NOMO-1 treated with DMSO at 0.1 percent for 48 hours (cell line): ENCODE data around the gene ZBTB2.
A peak's percentile ranks its signal among the peaks of the same experiment; 100 is the strongest.
"Not testable (repeated sequence)": the region's sequence is repeated elsewhere in the genome, so short reads cannot be mapped to it uniquely, and the experiment has no call there.

Experiments used
- DNase-seq: peaks from one replicate; lab custom pipeline; 2025; ENCODE audit not compliant: unreplicated experiment; lab: John Stamatoyannopoulos, UW

Gene ZBTB2

DNA sequence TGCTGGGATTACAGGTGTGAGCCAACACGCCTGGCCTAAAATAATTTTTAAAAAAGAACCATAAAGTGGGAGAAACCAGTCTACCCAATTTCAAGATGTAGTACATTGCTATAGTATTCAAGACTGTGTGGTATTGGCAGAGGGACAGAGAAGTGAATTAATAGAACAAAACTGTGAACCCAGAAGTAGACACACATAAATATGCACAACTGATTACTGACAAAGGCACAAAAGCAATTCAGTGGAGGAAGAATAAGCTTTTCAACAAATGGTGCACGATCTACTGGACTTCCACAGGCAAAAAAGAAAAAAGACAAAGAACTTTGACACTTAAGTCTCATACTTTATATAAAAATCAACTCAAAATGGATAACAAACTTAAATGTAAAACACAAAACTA lies 15.5 kb downstream of the ZBTB2 start:
- DNase-seq: no peak

DNA sequence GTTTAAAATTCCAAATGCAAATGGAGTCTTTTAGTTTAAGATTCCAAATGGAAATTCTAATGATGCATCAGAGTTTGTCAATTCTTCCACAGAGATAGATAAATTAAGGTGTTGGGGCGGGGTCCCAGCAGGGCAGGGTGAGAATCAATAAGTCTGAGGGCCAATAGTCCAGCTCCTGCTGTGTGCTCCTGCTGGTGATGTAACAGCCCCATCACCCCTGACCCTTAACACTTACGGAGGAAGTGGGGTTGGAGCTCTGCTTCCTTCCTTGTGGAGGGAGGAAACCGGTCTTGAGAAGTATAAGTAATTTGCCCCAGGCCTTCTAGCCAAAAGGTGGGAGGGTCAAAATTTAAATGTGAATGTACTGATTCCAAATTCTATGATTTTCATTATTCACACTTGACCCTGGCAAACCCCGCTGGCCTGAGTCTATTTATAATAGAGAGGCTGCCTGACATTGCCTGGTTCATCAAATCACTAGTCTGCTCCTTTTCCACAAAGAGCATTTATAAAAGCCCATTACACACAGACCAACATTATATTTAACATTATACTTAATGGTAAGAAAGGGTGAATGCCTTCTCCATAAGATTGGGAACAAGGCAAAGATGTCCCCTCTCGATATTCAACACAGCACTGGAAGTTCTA lies 17.2 kb downstream of the ZBTB2 start:
- peak; percentile 23 for DNase-seq

DNA sequence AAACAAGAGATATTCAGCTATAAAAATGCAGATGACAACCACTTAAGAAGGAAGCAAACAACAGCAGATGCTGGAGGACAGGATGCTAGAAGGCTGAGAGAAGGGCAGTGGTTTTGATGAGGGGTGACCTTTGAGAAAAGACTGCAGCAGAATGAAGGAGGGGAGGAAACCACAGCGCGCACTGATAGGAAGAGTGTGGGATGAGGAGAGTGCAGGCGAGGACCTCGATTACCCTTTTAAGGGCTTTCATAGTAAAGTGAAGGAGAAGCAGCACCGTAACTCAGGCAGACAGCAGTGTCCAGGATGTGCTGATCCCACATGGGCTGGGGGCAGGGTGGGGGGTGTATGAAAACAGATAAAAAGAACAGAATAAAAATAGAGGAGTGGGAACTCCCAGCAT lies 19.2 kb downstream of the ZBTB2 start:
- no peak for DNase-seq

DNA sequence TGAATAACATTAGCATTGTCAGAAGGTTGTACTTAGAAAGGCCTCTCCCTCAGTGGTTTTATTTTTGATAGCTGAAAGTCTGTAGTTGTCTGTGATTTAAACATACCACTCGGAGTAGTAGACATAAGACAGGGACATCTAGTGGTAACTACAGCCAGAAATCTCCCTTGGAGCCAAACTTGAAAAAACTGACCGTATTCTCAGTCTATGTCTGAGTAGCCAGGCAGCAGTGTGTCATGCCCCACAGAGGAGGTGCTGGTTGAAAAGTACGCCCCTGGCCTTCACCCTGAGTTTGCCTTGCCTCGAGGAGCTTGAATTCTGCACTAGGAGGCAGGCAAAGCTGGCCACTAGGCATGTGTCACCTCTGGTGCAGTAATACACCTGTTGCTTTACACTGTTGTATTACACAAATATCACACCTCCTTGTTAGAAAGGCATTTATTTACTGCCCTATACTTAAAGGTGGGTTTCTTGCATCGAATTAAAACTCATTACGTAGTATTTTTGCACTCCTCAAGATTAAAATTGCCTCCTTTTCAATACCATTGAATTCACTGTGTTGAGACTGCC lies 20.8 kb downstream of the ZBTB2 start:
- DNase-seq: no peak

DNA sequence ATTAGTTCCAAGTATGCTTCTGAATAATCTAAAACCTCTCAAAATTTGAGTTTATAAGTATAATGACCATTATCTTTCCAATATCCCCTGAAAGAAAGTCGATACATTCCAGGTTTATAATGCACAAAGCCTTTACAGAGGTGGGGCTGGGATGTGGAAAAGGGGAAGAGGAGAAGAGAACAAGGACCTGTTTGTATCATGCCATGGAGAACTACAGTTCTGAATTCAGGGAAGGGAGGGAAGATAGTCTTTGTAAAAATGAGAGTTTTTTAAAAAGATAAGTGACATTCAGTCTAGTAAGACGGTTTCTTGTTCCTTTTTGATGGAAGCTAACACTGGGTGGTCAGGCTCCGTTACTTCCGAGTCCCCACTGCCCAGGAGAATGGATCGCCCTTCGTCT lies 26.1 kb downstream of the ZBTB2 start:
- DNase-seq: no peak

DNA sequence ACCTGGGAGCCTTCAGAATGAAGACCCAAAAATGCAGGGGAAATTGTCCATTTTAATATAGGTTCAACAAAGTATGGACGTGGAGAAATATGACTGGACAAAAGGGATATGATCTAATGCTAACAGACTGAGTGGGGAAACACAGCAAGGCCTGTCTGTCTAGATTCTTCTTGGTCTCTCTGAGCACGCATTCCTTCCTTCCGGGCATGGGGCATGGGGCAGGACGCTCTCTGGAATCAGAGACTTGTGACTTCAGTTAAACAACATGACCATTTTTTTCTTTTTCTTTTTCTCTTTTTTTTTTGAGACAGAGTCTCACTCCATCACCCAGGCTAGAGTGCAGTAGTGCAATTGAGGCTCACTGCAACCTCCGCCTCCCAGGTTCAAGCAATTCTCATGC lies 31.9 kb downstream of the ZBTB2 start:
- no peak for DNase-seq

DNA sequence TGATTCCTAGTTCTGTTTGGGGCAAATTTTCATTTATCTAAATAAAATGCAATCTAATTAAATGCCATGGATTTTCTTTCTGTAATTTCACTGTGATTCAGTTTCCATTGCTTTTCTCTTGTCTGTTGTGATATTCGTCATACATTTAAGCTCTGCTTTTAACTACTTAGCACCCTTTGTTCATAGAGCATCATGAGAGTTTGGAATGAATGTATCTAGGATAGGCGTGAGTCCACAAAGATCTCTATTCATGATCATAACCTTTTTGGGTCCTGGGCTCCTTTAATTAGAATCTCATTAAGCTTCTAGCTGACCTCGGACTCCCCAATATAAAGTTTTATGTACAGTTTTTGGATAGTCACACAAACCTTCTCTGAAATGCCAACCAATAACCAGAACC lies 32.9 kb downstream of the ZBTB2 start:
- DNase-seq: no peak

DNA sequence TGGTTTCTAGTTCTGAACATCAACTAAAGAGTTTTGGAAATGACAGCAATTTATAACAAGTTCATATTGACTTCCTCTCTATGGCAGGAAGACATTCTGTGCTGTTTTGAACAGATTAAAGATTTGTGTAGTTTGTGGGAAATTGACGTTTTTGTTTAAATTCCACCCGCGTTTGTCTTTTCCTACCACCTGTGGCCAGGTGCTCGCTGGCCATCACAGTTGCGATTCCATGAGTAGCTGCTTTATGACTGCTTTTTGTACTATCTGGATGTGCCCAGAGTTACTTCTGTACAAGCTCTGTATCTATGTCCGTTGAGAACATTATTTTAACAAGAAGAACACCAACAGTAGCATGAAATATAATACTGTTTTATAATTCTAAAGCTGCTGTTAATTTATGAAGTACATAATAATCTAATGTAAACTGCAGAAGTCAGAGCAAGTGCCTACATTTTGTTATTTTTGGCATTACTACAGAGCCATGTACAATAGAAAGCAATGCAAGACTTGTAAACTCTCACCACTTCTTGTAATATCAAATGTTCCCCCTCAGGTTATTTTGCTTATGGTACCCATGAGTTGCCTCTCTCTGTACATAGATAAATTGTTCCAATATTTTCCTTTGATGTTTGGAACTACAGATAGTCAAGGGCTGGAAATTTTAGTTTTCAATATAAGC lies 33.5 kb downstream of the ZBTB2 start:
- DNase-seq: no peak

DNA sequence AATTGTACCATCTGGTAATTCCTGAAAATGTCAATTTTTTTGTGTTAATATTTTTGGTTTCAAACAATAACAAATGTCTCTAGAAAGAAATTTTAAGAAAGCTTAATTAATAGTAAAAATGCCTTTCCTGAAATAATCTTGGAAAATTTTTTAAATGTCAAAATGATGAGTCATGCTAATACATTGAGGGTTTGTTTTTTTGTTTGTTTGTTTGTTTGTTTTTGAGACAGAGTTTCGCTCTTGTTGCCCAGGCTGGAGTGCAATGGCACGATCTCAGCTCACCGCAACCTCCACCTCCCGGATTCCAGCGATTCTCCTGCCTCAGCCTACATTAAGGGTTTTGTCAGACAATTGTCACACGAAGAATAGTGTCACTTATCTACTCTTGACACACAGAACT lies 34.4 kb downstream of the ZBTB2 start:
- DNase-seq: not testable (repeated sequence)

DNA sequence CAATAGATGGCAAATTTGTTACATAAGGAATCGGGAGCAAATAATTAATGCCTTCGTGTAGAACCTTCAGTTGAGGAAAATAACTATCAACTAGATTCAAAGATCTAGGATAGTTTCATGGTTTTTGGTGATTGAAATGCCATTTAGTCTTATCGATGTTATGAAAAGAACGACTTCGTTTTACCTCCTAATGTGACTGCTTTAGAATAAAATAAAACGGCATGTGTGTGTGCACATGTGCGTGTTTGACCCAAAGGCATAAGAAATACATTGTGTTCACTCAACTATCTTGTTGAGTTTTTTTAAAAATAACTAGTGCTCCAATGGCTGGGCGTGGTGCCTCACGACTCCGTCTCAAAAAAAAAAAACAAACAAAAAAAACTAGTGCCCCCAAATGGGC lies 37.6 kb downstream of the ZBTB2 start:
- no peak for DNase-seq

DNA sequence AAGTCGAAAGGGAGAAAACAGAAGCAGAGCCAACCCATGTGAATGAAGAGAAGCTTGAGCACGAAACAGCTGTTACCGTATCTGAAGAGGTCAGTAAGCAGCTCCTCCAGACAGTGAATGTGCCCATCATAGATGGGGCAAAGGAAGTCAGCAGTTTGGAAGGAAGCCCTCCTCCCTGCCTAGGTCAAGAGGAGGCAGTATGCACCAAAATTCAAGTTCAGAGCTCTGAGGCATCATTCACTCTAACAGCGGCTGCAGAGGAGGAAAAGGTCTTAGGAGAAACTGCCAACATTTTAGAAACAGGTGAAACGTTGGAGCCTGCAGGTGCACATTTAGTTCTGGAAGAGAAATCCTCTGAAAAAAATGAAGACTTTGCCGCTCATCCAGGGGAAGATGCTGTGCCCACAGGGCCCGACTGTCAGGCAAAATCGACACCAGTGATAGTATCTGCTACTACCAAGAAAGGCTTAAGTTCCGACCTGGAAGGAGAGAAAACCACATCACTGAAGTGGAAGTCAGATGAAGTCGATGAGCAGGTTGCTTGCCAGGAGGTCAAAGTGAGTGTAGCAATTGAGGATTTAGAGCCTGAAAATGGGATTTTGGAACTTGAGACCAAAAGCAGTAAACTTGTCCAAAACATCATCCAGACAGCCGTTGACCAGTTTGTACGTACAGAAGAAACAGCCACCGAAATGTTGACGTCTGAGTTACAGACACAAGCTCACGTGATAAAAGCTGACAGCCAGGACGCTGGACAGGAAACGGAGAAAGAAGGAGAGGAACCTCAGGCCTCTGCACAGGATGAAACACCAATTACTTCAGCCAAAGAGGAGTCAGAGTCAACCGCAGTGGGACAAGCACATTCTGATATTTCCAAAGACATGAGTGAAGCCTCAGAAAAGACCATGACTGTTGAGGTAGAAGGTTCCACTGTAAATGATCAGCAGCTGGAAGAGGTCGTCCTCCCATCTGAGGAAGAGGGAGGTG lies 38.7 kb downstream of the ZBTB2 start:
- DNase-seq: peak; percentile 53

DNA sequence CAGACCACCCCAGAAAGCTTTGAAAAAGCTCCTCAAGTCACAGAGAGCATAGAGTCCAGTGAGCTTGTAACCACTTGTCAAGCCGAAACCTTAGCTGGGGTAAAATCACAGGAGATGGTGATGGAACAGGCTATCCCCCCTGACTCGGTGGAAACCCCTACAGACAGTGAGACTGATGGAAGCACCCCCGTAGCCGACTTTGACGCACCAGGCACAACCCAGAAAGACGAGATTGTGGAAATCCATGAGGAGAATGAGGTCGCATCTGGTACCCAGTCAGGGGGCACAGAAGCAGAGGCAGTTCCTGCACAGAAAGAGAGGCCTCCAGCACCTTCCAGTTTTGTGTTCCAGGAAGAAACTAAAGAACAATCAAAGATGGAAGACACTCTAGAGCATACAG lies 39.6 kb downstream of the ZBTB2 start:
- DNase-seq: no peak

DNA sequence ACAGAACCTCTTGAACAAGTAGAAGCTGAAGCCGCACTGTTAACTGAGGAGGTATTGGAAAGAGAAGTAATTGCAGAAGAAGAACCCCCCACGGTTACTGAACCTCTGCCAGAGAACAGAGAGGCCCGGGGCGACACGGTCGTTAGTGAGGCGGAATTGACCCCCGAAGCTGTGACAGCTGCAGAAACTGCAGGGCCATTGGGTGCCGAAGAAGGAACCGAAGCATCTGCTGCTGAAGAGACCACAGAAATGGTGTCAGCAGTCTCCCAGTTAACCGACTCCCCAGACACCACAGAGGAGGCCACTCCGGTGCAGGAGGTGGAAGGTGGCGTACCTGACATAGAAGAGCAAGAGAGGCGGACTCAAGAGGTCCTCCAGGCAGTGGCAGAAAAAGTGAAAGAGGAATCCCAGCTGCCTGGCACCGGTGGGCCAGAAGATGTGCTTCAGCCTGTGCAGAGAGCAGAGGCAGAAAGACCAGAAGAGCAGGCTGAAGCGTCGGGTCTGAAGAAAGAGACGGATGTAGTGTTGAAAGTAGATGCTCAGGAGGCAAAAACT lies 40.1 kb downstream of the ZBTB2 start:
- no peak for DNase-seq

DNA sequence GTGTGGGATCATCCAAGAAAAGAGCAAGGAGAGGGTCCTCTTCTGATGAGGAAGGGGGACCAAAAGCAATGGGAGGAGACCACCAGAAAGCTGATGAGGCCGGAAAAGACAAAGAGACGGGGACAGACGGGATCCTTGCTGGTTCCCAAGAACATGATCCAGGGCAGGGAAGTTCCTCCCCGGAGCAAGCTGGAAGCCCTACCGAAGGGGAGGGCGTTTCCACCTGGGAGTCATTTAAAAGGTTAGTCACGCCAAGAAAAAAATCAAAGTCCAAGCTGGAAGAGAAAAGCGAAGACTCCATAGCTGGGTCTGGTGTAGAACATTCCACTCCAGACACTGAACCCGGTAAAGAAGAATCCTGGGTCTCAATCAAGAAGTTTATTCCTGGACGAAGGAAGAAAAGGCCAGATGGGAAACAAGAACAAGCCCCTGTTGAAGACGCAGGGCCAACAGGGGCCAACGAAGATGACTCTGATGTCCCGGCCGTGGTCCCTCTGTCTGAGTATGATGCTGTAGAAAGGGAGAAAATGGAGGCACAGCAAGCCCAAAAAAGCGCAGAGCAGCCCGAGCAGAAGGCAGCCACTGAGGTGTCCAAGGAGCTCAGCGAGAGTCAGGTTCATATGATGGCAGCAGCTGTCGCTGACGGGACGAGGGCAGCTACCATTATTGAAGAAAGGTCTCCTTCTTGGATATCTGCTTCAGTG lies 40.8 kb downstream of the ZBTB2 start:
- DNase-seq: no peak

DNA sequence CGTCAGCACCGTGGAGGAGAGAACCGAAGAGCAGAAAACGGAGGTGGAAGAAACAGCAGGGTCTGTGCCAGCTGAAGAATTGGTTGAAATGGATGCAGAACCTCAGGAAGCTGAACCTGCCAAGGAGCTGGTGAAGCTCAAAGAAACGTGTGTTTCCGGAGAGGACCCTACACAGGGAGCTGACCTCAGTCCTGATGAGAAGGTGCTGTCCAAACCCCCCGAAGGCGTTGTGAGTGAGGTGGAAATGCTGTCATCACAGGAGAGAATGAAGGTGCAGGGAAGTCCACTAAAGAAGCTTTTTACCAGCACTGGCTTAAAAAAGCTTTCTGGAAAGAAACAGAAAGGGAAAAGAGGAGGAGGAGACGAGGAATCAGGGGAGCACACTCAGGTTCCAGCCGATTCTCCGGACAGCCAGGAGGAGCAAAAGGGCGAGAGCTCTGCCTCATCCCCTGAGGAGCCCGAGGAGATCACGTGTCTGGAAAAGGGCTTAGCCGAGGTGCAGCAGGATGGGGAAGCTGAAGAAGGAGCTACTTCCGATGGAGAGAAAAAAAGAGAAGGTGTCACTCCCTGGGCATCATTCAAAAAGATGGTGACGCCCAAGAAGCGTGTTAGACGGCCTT lies 41.6 kb downstream of the ZBTB2 start:
- DNase-seq: peak; percentile 96

DNA sequence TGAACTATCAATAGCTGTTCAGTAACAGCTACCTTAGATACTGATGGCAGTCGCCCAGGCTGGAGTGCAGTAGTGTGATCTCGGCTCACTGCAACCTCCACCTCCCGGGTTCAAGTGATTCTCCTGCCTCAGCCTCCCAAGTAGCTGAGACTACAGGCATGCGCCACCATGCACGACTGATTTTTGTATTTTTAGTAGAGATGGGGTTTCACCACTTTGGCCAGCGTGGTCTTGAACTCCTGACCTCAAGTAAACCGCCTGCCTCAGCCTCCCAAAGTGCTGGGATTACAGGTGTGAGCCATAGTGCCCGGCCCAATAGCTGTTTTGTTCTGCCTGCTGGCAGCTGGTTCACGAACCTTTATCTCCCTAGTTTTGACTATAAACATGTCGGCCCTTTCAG lies 48.6 kb downstream of the ZBTB2 start:
- DNase-seq: not testable (repeated sequence)

DNA sequence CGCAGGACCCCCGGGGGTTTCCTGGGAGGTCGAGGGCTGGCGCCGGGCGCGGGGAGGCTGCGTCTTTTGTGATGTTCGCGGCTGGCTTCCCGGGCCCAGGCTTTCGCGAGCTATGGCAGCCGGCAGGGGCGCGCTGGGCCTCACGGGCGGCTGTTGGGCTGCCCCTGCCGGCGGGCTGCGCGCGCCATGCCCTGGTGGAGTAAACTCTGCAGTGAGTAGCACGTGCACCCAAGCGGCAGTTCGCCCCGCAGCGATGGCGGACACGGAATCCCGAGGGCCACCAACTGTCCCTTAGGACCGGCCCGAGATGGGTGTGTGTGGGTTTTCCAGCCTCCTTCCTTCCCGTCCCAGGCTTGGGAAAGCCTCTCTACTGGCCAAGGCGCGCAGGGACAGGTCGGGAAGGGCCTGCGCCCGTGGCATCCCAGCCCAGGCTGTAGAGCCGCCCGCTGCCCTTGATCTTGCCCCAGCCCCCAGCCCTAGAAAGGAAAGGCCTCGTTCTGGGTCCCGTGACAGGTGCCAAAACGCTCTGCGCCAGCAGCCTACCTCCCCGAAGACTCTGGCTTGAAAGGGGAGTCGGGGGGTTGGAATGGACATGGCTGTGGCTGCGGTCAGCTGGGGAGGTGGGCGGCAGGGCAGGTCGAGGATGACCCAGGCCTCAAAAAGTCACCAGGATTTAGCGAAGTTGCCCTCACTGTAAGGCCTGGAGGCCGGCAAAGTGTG lies 49.7 kb downstream of the ZBTB2 start:
- DNase-seq: no peak

DNA sequence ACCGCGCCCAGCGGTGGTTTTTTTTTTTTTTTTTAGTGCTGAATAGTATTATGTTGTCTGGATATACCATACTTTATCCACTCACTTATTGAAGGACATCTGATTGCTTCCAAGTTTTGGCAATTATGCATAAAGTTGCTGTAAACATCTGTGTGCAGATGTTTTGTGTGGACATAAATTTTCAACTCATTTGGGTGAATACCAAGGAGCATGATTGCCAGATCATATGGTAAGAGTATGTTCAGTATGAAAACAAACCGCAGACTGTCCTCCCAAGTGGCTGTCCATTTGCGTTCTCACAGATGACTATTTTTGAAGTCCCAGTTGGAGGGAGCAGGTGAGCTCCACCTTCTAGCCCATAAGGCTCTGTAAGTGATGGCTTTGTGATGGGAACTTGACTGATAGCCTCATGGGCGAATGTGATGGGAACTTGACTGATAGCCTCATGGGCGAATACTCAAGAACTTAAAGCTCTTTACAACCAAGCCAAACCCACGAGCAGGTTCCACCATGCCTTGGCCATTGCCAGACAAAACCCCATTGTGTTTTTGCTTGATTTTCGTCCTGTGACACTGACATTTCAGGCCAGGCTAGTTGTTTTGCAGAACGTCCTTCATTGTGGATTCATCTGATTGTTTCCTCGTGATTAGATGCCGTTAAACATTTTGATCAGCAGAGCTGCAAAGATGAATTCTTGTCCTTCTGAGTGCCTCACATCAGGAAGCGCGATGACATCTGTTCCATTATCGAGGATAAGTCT lies 51.0 kb downstream of the ZBTB2 start:
- DNase-seq: no peak

DNA sequence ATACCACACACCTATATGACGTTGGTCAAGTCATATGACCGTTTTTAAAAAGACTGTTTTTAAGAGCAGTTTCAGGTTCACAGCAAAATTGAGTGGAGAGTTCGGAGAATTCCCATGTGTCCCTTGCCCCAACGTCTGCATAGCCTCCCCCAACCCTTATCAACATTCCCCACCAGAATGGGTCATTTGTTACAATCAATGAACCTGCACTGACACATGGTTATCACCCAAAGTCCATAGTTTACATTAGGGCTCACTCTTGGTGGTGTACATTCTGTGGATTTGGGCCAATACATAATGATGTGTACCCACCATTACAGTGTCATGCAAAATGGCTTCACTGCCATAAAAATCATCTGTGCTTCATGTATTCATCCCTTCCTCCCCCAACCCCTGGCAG lies 52.0 kb downstream of the ZBTB2 start:
- DNase-seq: no peak
